ENCODE results near the gene TP53I3.
"Not testable (repeated sequence)": the region's sequence is repeated elsewhere in the genome, so short reads cannot be mapped to it uniquely, and the experiment has no call there.

TP53I3 gene

GRCh38 chr2:24047703-24048033 is 37.0 kb downstream of the TP53I3 start:
- peak overlapping the region; percentile 7 for H3K4me3 ChIP-seq (ENCODE audit: low read length)

GRCh38 chr2:24046930-24047702 is 37.5 kb downstream of the TP53I3 start, which contains the start of gene WDCP:
Gene WDCP, minus strand, starts transcription at chr2:24047391. Its CDS starts 7,897 bp downstream, at chr2:24039494.
- Histone ChIP-seq H3K4me3 (ENCODE audit: low read length) (peak within 1 kb of the TSS; percentile 90), H3K9me3 (ENCODE audit: control insufficient read depth, low read length) (no peaks in the 10 kb centered on the region), H3K9ac (ENCODE audit: low read length) (peak within 1 kb of the TSS; percentile 84), H3K36me3 (ENCODE audit: control insufficient read depth, insufficient read depth, low read length) (no peaks in the 10 kb centered on the region), H3K27me3 (ENCODE audit: control insufficient read depth, insufficient read depth, low read length) (no peaks in the 10 kb centered on the region), H3K4me1 (ENCODE audit: control insufficient read depth, insufficient read depth, low read length) (peaks cover 23% of the 10 kb centered on the region)

More at GRCh38 chr2:24047703-24048033, 37.0 kb downstream of the TP53I3 start:
- Histone ChIP-seq H3K4me1 (ENCODE audit: control insufficient read depth, insufficient read depth, low read length) (peaks cover 23% of the 10 kb centered on the region), H3K9ac (ENCODE audit: low read length) (no peak overlapping the region), H3K36me3 (ENCODE audit: control insufficient read depth, insufficient read depth, low read length) (no peaks in the 10 kb centered on the region), H3K9me3 (ENCODE audit: control insufficient read depth, low read length) (no peaks in the 10 kb centered on the region), H3K27me3 (ENCODE audit: control insufficient read depth, insufficient read depth, low read length) (no peaks in the 10 kb centered on the region)

- peaks cover 21% of the 10 kb centered on the region for H3K4me1 ChIP-seq (ENCODE audit: control insufficient read depth, insufficient read depth, low read length)
- peak overlapping the region; percentile 84 for H3K9ac ChIP-seq (ENCODE audit: low read length)
- H3K9me3 ChIP-seq (ENCODE audit: control insufficient read depth, low read length): no peaks in the 10 kb centered on the region
- no peaks in the 10 kb centered on the region for H3K36me3 ChIP-seq (ENCODE audit: control insufficient read depth, insufficient read depth, low read length)
- H3K27me3 ChIP-seq (ENCODE audit: control insufficient read depth, insufficient read depth, low read length): no peaks in the 10 kb centered on the region
- H3K4me3 ChIP-seq (ENCODE audit: low read length): peak overlapping the region; percentile 90
Observed at GRCh38 chr2:24046599-24046929, 38.1 kb downstream of the TP53I3 start.

GRCh38 chr2:24045511-24046508 is 38.8 kb downstream of the TP53I3 start:
- Histone ChIP-seq H3K9me3 (ENCODE audit: control insufficient read depth, low read length) (no peaks in the 10 kb centered on the region), H3K9ac (ENCODE audit: low read length) (no peak overlapping the region), H3K4me3 (ENCODE audit: low read length) (no peak overlapping the region), H3K27me3 (ENCODE audit: control insufficient read depth, insufficient read depth, low read length) (no peaks in the 10 kb centered on the region), H3K36me3 (ENCODE audit: control insufficient read depth, insufficient read depth, low read length) (no peaks in the 10 kb centered on the region), H3K4me1 (ENCODE audit: control insufficient read depth, insufficient read depth, low read length) (peaks cover 14% of the 10 kb centered on the region)

- H3K9me3 ChIP-seq (ENCODE audit: control insufficient read depth, low read length); H3K36me3 ChIP-seq (ENCODE audit: control insufficient read depth, insufficient read depth, low read length); H3K4me3 ChIP-seq (ENCODE audit: low read length); H3K27me3 ChIP-seq (ENCODE audit: control insufficient read depth, insufficient read depth, low read length); H3K4me1 ChIP-seq (ENCODE audit: control insufficient read depth, insufficient read depth, low read length); H3K9ac ChIP-seq (ENCODE audit: low read length): not testable (repeated sequence)
Observed at GRCh38 chr2:24043133-24043532, 41.5 kb downstream of the TP53I3 start.

GRCh38 chr2:24040511-24040910 is 44.1 kb downstream of the TP53I3 start:
- Histone ChIP-seq H3K9me3 (ENCODE audit: control insufficient read depth, low read length) (no peaks in the 10 kb centered on the region), H3K36me3 (ENCODE audit: control insufficient read depth, insufficient read depth, low read length) (no peaks in the 10 kb centered on the region), H3K27me3 (ENCODE audit: control insufficient read depth, insufficient read depth, low read length) (no peaks in the 10 kb centered on the region), H3K4me1 (ENCODE audit: control insufficient read depth, insufficient read depth, low read length) (no peaks in the 10 kb centered on the region), H3K9ac (ENCODE audit: low read length) (no peak overlapping the region), H3K4me3 (ENCODE audit: low read length) (no peak overlapping the region)

GRCh38 chr2:24038786-24039499 is 45.7 kb downstream of the TP53I3 start:
- no peaks in the 10 kb centered on the region for H3K9me3 ChIP-seq (ENCODE audit: control insufficient read depth, low read length)
- no peaks in the 10 kb centered on the region for H3K27me3 ChIP-seq (ENCODE audit: control insufficient read depth, insufficient read depth, low read length)

More at GRCh38 chr2:24038786-24039499, 45.7 kb downstream of the TP53I3 start:
- Histone ChIP-seq H3K9ac (ENCODE audit: low read length) (no peak overlapping the region), H3K4me1 (ENCODE audit: control insufficient read depth, insufficient read depth, low read length) (no peaks in the 10 kb centered on the region), H3K4me3 (ENCODE audit: low read length) (no peak overlapping the region), H3K36me3 (ENCODE audit: control insufficient read depth, insufficient read depth, low read length) (no peaks in the 10 kb centered on the region)
